Subcutaneous adipose tissue (tissue), 4 donors: Measurements from ENCODE around the gene RBM33. TPM values are rescaled to one million over a fixed set of nuclear protein-coding genes. Genes with fewer than 3 reads are reported as not detected.

Experiments
- CTCF ChIP-seq: fragments of 450-650 bp; IDR thresholded peaks from one replicate; pipeline ENCODE4 v1.5.1; 2016; ENCODE audit warnings: low read depth, mild to moderate bottlenecking, control low read depth, antibody characterized with exemption, moderate library complexity
- total RNA-seq, 4 donors: library from RNA; depleted of rRNA; stranded (reverse); fragments of >200 nt; gene quantifications; one replicate each; pipeline ENCODE4 v1.1.0, GENCODE V29; 2016

The RBM33 gene
- total RNA-seq, 4 donors from 2014 or later: 33.9 to 69.1 (median 46.2) TPM

DNA sequence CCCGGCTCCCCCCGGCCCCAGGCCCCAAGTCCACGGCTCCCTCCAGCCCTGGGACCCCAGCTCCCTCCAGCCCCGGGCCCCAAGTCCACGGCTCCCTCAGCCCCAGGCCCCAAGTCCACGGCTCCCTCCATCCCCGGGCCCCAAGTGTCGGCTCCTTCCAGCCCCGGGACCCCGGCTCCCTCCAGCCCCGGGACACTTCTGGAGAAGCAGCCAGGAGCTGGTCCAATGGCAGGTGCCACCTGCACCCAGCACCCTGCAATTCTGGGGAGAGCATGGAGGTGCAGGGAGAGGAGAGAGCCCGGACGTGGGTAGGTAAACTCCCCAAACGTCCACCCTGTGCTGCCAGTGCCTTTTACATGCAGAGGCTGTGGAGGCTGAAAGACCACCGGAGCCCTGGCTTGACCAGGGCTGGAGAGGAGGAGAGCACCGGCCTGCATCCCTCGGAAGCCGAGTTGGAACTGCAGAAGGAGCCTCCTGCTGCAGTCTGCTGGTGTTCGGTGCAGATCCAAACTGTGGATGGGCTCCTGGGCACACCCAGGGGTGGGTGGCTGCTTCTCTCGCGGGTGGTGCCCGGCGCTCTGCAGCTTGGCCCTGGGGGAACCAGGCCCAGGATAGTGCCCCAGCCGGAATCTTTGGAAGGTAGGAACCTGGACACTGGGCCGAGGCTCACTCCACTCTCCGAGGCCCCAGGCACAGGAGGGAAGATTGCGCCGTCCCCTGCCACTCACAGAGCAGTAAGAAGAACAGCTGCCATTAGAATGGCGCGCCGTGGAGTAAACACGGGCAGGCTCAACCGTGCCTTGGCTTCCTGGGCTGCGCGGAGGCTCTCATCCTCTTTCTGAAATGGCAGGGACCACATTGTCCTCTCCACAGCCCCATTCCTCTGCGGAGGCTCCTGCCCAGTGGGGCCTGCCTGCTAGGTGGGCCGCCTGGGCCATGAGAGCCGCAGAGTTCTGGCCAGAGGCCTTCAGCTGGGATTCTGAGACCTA lies 153.1 kb downstream of the RBM33 start:
- TF ChIP-seq CTCF: no peak

DNA sequence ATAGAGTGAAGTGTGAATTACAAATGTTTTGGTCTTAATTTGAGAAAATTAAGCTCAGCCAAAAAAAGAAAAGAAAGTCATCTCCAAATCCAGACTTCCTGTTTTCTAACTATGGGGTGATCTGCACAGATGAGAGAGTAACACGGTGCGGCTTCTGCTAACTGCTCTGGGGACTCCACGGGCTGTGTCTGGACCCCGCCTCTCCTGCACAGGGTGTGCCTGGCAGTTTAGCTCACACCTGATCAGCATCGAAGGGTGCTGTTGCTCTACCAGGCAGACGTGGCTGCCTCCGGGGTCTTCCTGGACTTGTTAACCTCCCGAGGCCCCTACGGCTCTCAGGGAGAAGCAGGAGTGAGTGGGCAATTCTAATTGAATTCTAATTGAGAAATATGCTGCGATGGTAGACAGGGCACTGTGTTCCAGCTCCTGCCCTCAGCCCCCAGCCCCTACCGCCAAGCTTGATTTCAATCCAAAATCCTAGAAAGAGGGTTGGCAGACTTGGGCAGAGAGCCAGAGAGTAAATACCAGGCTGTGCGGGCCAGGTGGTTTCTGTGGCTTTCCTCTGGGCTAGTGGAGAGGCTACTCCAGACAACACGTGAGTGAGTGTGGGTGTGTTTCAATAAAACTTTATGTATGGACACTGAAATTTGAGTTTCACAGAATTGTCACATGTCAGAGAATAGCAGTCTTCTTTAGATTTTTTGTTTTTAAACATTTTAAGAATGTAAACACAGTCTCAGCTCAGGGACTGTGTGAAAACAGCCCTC lies 154.4 kb downstream of the RBM33 start:
- TF ChIP-seq CTCF: no peak

GRCh38 chr7:155799514-155799913 lies 155.1 kb downstream of the RBM33 start:
- TF ChIP-seq CTCF: no peak

DNA sequence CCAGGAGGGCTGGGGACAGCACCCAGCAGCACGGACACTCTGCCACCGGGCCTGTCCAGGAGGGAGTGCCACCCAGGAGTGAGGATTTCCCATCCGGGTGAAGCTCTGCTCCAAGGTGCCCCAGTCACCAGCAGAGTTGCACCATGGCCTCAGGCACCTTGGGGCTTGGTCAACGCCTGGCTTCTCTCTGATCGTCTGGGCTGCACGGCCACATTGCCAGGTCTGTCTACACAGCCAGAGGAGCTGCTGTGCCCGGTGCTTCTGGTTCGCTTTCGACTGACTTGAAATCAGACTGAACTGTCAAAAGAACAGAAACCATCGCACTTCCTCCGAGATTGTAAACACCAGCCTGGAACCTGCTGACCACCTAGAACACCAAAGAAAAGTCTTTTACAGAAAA lies 155.8 kb downstream of the RBM33 start:
- TF ChIP-seq CTCF: no peak

DNA sequence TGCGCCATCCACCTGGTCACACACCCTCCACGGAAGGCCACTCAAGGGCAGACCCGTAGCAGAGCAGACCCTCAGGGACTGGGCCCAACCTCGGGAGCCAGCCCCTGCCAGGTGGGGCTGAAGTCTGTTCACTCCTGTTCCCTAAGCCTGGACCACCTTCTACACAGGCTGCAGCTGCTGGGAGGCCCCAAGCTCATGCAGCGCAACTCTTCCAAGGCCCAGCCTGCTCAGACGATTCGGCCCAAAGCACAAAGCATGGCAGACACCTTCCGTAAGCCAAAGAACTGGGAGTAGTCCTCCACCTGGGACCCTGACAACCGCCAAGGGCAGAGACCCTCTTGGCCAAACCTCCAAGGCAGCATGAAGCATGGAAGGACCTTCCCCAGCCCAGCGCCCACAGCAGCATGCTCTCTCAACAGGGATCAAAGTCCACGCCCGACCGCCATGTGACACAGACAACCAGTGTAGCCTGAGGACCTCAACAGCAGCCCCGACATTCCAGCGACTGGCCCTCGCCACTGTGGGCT lies 156.3 kb downstream of the RBM33 start:
- TF ChIP-seq CTCF: no peak

- TF ChIP-seq CTCF: no peak
Measured at GRCh38 chr7:155802291-155802690, 157.8 kb downstream of the RBM33 start.
